Esophagus muscularis mucosa (tissue), 4 donors: ENCODE results near the gene FBLIM1. TPM values are rescaled to one million over a fixed set of nuclear protein-coding genes. Genes with fewer than 3 reads are reported as not detected.
A peak's percentile ranks its signal among the peaks of the same experiment; 100 is the strongest.

Experiments used
- DNase-seq: peaks from one replicate; pipeline ENCODE4 v3.0.0-alpha.2; 2017; ENCODE audit errors: extremely low spot score
- H3K27ac ChIP-seq, 4 donors: fragments of 200-600 bp; sonication (generic); replicated peaks in 1 of 4; 1 replicate in 3 of 4; 2 replicates in 1 of 4; pipeline ENCODE4 v1.5.1; 2016 to 2019; ENCODE audit warnings: mild to moderate bottlenecking in 1 of 4
- H3K27me3 ChIP-seq, 4 donors: fragments of 200-600 bp; sonication (generic); one replicate each; pipeline versions ENCODE4 v1.5.1 to v1.6.0; 2016 to 2019
- H3K36me3 ChIP-seq, 4 donors: fragments of 200-600 bp; sonication (generic); one replicate each; pipeline ENCODE4 v1.5.1; 2016 to 2019
- H3K4me1 ChIP-seq, 4 donors: fragments of 200-600 bp; sonication (generic); one replicate each; pipeline ENCODE4 v1.5.1; 2016 to 2019
- H3K4me3 ChIP-seq, 4 donors: fragments of 200-600 bp; sonication (generic); 1 replicate in 2 of 4; 2 replicates in 2 of 4; pipeline ENCODE4 v1.5.1; 2016 to 2019; ENCODE audit warnings: mild to moderate bottlenecking in 4 of 4, moderate library complexity in 1 of 4
- H3K9me3 ChIP-seq, 4 donors: fragments of 200-600 bp; sonication (generic); 1 replicate in 3 of 4; 2 replicates in 1 of 4; pipeline ENCODE4 v1.5.1; 2016 to 2019
- EP300 ChIP-seq: sonication (generic); formaldehyde crosslinking; IDR thresholded peaks from one replicate; pipeline ENCODE4 v1.6.1; 2017; ENCODE audit warnings: antibody characterized with exemption
- POLR2A ChIP-seq: fragments of 450-650 bp; IDR thresholded peaks from one replicate; pipeline ENCODE4 v1.6.1; 2017; ENCODE audit warnings: antibody characterized with exemption, moderate library complexity, mild to moderate bottlenecking, low read depth
- POLR2AphosphoS5 ChIP-seq, 2 donors: sonication (generic); formaldehyde crosslinking; IDR thresholded peaks; one replicate each; pipeline ENCODE4 v1.6.1; 2017; ENCODE audit warnings: antibody characterized with exemption in 2 of 2
- WGBS: methylation state at CpG from one replicate; pipeline ENCODE4 v1.1.5; 2018; 5-methylcytosine and 5-hydroxymethylcytosine counted together
- intact Hi-C: fragments of 100-400 bp; cut with DNase I; formaldehyde crosslinking; loops from one replicate; pipeline ENCODE4 v1.15.1; 2023
- total RNA-seq, 4 donors: library from RNA; depleted of rRNA; stranded (reverse); fragments of >200 nt; gene quantifications; one replicate each; pipeline versions ENCODE4 v1.1.0 to v1.2.1, GENCODE V29; 2016
- TF ChIP-seq, protein P1 (sequence below), 3 experiments: fragments of 200-600 bp in 2 of 3; fragments of 450-650 bp in 1 of 3; sonication (generic) in 2 of 3; IDR thresholded peaks; one replicate each; pipeline ENCODE4 v1.5.1; 2017 to 2019; ENCODE audit warnings: antibody characterized with exemption in 3 of 3, mild to moderate bottlenecking in 2 of 3, moderate library complexity in 1 of 3

FBLIM1 gene
- total RNA-seq, 4 donors from 2014 or later: 44.9 to 115 (median 71.8) TPM

DNA sequence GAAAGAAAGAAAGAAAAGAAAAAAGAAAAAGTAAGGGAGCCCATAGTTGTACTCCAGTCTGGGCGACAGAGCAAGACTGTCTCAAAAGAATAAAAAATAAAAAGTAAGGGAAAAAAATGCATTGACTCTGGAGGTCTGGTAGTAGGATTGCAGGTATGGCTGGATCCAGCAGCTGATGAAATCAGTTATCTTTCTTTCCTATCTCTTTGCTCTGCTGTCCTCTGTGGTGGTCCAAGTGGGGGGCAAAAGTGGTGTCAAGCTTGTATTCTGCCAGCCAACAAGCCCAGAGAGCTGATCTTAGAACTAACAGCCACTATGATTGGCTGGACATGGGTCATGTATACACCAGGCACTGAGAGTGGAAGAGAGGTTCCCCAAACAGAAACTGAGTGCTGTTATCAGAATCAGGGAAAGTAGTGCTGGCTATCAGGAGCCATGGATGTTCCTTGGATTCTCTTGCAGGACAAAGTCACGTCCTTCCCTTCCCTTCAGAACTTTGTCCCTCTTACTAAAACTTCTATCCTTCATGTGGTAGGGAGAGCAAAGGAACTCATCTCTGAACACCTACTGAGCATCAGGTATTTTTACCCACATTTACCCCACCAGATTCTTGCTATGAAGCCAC is 3.5 kb upstream of the FBLIM1 start:
- intact Hi-C loops: no loop called here
- no peaks in the 10 kb centered on the region for H3K36me3 ChIP-seq
- H3K27ac ChIP-seq: no peak overlapping the region

DNA sequence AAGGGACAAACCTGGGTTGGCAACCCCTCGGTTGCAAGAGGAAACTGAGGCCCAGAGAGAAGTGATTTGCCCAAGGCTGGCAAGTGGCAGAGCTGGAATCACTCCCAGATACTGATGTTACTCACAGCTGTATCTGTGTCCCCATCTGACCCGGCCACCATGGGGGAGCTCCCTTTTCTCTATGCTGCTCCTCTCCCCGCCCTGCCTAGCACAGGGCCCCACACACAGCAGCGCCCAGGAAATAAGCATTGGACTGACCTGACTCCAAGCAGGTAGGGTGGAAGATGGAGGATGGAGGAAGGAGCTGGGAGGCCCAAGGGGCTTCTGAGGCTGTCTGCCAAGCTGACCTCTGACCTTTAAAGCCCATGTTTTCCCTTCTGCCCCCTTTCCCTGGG is 3.0 kb upstream of the FBLIM1 start:
- 79% methylated on average over 4 of the region's 4 CpGs for WGBS
- peaks cover 0 to 18% (median 4%) of the 10 kb centered on the region in 4 donors for H3K27me3 ChIP-seq
- intact Hi-C loops: no loop called here
- peaks cover 16 to 49% (median 44%) of the 10 kb centered on the region in 4 donors for H3K4me1 ChIP-seq
- no peak for DNase-seq
- H3K4me3 ChIP-seq: no peak overlapping the region
- H3K27ac ChIP-seq: no peak overlapping the region
- TF ChIP-seq EP300 (no peak), POLR2AphosphoS5 (IDR thresholded peaks at IDR 0.05) (no peak), POLR2A (no peak)
- TF ChIP-seq, protein P1, sequence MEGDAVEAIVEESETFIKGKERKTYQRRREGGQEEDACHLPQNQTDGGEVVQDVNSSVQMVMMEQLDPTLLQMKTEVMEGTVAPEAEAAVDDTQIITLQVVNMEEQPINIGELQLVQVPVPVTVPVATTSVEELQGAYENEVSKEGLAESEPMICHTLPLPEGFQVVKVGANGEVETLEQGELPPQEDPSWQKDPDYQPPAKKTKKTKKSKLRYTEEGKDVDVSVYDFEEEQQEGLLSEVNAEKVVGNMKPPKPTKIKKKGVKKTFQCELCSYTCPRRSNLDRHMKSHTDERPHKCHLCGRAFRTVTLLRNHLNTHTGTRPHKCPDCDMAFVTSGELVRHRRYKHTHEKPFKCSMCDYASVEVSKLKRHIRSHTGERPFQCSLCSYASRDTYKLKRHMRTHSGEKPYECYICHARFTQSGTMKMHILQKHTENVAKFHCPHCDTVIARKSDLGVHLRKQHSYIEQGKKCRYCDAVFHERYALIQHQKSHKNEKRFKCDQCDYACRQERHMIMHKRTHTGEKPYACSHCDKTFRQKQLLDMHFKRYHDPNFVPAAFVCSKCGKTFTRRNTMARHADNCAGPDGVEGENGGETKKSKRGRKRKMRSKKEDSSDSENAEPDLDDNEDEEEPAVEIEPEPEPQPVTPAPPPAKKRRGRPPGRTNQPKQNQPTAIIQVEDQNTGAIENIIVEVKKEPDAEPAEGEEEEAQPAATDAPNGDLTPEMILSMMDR (IDR thresholded peaks at IDR 0.05): no peak
- no peaks in the 10 kb centered on the region for H3K9me3 ChIP-seq
- no peaks in the 10 kb centered on the region for H3K36me3 ChIP-seq

More for the DNA sequence above, 3.5 kb upstream of the FBLIM1 start:
- no peak for DNase-seq
- TF ChIP-seq POLR2A (no peak), POLR2AphosphoS5 (IDR thresholded peaks at IDR 0.05) (no peak), EP300 (no peak)
- TF ChIP-seq, protein P1 (IDR thresholded peaks at IDR 0.05): no peak
- Histone ChIP-seq H3K4me3 (no peak overlapping the region), H3K9me3 (no peaks in the 10 kb centered on the region), H3K4me1 (peaks cover 13 to 45% (median 39%) of the 10 kb centered on the region in 4 donors), H3K27me3 (peaks cover 0 to 18% (median 4%) of the 10 kb centered on the region in 4 donors)
- 94% methylated on average over 2 of the region's 2 CpGs for WGBS

DNA sequence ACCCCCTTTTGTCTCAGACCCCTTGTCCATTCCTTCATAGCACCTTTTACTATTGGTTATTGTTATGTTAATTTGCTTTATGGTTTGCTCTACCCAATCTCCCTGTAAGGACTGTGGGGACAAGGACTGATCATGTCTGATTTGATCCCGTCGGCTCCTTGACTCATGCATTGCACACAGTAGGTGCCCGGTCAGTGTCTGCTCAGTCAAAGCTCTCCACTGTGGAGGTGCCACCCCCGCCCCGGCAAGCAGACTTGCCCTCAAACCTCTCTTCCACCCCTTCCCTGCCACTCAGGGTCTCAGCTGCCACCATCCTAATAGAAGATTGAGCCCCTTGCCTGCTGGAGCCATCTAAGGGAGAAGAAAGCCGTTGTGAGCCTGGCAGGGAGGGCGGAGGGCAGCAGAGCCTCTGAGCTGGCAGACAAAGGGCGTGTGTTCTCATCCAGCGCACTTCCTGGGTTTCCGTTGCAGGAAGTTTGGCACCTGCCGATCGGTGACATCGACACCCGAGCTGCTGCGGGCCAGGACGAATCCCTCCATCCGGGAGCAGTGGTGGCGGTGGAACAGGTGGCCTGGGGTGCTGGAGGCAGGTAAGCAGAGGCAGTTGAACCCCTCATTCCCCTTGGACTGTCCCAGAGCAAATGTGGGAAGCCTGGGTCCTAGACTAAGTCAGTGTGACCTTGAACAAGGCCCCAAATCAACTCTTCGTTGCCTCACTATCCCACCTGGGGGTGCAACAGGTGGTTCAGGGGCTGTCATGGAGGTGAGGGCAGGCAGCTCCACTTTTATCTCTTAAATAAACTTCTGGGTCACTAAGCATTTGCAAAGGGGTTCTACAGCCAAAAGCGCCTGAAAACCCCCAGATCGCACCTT is 2.2 kb upstream of the FBLIM1 start:
- peaks cover 23 to 57% (median 51%) of the 10 kb centered on the region in 4 donors for H3K4me1 ChIP-seq
- no peaks in the 10 kb centered on the region for H3K9me3 ChIP-seq
- H3K4me3 ChIP-seq: no peak overlapping the region
- 59% methylated on average over 21 of the region's 21 CpGs for WGBS
- no peaks in the 10 kb centered on the region for H3K36me3 ChIP-seq
- intact Hi-C loops: no loop called here
- TF ChIP-seq POLR2A (no peak), EP300 (no peak), POLR2AphosphoS5 (IDR thresholded peaks at IDR 0.05) (no peak)
- TF ChIP-seq, protein P1 (IDR thresholded peaks at IDR 0.05): no peak
- DNase-seq: no peak
- no peak overlapping the region for H3K27ac ChIP-seq
- peaks cover 0 to 18% (median 4%) of the 10 kb centered on the region in 4 donors for H3K27me3 ChIP-seq

DNA sequence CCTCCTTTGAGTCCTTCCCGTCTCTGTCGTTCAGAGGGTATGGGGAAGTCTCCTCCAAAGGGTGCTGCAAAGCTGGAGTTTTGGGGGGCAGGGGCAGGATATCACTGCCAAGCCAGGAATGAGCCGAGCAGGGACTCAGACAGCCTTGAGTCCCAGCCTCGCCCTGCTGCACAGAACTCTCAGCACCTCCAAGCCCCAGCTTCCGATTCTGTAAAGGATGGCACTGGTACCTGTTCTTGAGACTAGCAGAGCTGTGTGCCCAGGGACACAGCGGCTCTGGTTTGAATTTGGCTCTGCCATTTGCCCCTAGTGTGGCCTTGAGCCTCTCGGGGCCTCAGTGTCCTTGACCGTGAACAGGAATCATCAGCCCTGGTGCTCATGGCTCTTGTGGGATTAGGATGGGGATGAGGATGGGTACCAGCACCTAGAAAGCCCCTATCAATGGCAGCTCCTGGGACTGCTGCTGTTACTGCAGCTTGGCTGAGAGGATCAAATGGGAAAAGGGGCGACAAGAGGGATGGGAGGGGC is 1.5 kb upstream of the FBLIM1 start:
- 79% methylated on average over 6 of the region's 9 CpGs for WGBS
- TF ChIP-seq, protein P1 (IDR thresholded peaks at IDR 0.05): no peak
- TF ChIP-seq POLR2A: no peak
- TF ChIP-seq EP300: no peak
- TF ChIP-seq POLR2AphosphoS5 (IDR thresholded peaks at IDR 0.05): no peak
- Histone ChIP-seq H3K9me3 (no peaks in the 10 kb centered on the region), H3K27ac (peak overlapping the region in 3 of 4 donors; percentile 66 to 80 (median 77)), H3K36me3 (no peaks in the 10 kb centered on the region), H3K27me3 (peaks cover 0 to 18% (median 4%) of the 10 kb centered on the region in 4 donors), H3K4me3 (no peak overlapping the region), H3K4me1 (peaks cover 29 to 64% (median 58%) of the 10 kb centered on the region in 4 donors)
- intact Hi-C loops: no loop called here
- no peak for DNase-seq
